ENCODE measurements around the gene CFAP43.

- TF ChIP-seq POLR2A (IDR thresholded peaks at IDR 0.05; ENCODE audit: low read depth) (no peak), CTCF (IDR thresholded peaks at IDR 0.05) (no peak)
Observed at GRCh38 chr10:104234934-104235333, 2.8 kb upstream of the CFAP43 start.

All from esophagus muscularis mucosa (tissue), 3 donors.